ENCODE results near the gene RALGPS1.

The RALGPS1 gene

GRCh38 chr9:127195976-127196825, 281.6 kb downstream of the RALGPS1 start:
- no peak for FAIRE-seq

GRCh38 chr9:127196826-127197145, 282.2 kb downstream of the RALGPS1 start:
- no peak for FAIRE-seq

DNA sequence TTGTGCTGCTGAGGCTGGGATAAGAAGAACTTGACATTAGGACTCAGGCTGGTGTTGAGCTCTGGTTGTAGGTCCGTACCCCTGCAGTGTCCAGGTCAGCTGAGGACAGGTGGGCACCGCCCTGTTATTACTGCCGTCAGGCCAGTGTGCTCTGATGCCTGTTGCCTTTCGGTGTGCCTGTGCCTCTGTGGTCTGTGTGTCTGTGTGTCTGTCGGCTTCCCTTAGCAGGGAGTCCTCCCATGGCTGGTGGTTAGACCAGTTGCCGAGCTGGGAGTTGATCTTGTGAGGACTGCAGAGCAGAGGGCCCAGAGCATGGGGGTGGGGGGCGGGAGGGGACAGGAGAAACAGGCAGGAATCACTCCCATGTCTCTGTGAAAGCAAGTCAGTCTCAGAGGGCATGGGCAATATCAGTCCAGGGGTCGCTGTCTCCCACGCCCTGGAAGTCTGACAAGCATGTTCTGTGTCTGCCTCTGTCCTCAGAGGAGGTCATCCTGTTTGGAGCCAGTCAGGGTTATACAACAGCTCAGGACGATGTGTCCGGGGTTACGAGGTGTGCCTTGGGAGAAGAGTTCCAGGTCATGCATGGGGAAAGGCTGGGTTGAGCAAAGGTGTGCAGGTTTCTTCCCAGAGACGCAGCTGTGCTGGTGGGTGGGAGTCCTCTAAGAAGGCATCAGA, 282.7 kb downstream of the RALGPS1 start:
- FAIRE-seq = no peak

- no peak for FAIRE-seq
Observed at GRCh38 chr9:127197861-127198430, 283.4 kb downstream of the RALGPS1 start.

DNA sequence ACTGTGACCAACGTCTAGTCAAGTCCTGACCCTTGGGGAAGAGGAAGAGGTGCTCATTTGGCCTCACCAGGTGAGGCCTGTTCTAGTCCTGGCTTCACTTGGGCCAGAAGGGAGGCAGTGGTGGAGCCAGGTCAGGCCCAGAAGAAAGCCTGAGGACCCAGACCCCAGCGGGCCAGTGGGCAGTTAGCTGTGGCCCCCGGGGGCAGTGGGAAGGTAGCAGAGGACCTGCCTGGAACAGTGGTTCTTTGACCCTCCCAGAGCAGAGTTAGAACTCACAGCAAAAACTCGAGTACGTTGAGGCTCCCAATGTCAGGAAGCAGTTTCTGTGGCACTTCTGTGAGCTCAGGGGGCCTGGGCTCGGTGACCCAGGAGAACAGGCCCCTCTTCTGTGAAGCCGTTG, 284.0 kb downstream of the RALGPS1 start:
- no peak for FAIRE-seq

- peak; percentile 72 for FAIRE-seq
Observed at GRCh38 chr9:127199001-127199791, 284.6 kb downstream of the RALGPS1 start.

DNA sequence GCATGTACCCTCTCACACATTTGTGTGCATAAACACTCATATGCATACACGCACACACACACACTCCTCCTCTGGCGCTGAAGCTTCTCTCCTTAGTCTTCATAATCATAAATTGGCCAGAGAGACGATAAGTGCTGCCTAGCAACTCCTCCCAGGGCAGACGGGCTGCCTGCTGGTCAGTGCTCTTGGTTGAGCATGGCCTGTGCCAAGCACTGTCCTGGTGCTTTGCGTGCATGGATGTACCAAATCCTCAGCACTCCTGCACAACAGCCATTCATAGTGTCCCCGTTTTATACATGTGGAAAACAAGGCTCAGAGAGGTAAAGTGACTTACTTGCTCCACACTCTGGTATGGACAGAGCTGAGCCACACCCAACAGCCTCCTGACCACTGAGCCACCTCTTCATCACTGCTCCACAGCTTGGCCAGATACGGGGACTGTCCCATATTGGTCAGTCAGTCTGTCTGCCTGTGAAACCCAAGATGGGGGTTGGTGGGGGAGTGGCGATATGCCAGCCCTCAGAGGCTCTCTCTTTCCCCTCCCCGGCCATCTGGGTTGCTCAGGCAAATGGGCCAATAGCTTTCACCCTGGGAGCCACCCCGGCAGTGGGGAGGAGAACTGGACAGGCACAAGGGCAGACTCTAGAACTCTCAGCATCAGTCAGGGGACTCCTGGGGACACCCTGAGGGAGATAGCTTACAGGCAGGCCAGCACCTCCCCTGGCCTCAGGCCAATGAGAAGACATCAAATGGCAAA, 285.7 kb downstream of the RALGPS1 start:
- no peak for FAIRE-seq

- FAIRE-seq = no peak
Observed at GRCh38 chr9:127201071-127201541, 286.5 kb downstream of the RALGPS1 start.

- FAIRE-seq = no peak
Observed at GRCh38 chr9:127201731-127202130, 287.1 kb downstream of the RALGPS1 start.

DNA sequence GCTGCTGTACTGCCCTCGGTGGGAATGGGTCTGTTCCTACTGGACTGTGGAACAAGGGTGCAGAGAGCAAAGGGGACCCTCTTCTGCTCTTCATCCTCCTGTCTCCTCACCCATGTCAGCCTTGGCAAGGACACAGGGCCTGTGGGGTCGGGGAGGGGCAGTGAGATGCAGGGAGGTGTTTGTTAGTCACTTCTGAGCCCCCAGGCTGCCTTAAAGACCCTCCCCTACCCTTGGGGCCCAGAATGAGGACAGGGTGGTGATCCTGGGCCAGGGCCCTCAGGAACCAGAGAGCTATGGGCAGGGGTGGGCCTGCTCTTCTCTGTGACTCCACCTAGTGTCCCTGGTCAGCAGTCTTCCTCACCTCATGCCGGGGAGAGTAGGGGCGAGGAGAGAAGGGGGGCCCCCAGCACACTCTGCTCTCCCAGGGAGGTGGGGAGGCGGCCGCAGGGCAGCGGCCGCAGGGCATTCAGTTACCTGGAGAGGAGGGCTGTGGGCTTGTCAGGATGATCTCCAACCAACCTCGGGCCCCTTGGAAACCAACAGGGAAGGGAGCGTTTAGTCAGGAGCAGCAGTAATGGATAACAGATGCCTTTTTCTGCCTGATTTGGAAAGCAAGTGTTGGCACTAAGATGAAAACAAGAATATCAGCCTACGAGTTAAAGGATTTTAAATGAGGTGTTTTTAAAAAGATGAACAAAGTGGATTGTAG, 288.0 kb downstream of the RALGPS1 start:
- FAIRE-seq = no peak

- no peak for FAIRE-seq
Observed at GRCh38 chr9:127203681-127204327, 289.2 kb downstream of the RALGPS1 start.

- FAIRE-seq = no peak
Observed at GRCh38 chr9:127204771-127205470, 290.3 kb downstream of the RALGPS1 start.

- no peak for FAIRE-seq
Observed at GRCh38 chr9:127205952-127206351, 291.4 kb downstream of the RALGPS1 start.

DNA sequence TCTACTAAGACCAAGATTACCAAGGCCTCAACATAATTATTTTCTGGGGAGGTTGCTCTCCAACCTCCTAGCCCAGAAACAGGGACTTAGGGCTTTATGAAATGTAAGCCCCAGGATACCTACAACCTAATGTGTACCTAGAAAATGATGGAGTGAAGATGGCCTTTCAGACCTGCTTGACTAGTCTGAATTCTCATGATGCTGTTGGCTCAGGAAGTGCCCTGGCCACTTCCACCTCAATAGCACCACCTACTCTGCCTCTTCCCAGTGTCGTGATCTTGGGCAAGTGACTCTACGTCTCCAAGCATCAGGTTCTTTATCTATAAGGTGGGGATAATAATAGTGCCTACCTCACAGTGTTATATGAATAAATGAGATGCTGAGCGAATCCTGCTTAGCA, 292.1 kb downstream of the RALGPS1 start:
- no peak for FAIRE-seq

DNA sequence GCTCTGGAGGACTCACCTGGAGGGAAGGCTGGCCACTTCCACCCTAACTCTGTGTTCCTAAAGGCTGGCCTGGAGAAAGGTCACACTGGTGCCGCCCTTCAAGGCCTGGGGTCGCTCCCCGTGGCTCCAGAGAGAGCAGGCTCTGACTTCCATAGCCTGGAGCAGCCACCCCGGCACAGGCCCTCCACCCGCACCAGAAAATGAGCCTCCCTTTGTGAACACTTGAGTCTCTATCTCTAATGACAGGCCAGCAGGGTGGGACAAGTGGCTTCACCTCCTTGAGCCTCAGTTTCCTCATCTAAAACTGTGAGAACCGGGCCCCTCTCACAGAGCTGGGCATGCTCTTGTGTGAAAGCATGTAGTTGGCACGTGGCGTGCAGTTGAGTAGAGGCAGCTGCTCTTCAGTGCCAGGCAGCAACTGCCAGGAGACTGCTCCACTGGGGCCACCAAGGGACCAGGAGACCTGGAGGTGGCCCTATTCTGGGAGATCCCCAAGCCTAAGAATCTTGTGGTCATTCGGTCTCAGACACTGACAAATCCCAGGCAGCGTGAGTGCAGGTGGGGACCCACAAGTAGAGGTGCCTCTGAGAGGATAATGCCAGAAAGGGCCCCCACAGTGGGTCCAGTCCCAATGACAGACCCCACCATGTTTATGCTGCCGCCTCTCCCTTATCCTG, 293.3 kb downstream of the RALGPS1 start:
- FAIRE-seq = no peak

DNA sequence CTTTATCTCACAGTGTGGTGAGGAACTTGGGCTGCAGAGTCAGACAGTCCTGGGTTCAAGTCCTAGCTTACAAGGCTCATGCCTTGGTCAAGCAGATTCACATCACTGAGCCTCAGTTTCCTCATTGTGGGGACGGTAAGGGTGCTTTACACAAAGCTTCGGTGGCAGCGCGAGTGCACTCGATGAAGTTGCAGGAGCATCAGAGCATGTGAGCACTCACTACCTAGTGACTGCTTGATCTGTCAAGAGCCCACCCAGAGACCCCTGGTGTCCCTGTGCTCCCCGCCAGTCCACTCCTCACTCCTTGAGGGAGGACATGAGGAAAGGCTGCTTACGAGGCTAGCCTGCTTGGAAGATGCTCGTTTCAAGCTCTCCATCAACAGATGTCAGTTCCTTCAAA, 293.8 kb downstream of the RALGPS1 start:
- FAIRE-seq = no peak

DNA sequence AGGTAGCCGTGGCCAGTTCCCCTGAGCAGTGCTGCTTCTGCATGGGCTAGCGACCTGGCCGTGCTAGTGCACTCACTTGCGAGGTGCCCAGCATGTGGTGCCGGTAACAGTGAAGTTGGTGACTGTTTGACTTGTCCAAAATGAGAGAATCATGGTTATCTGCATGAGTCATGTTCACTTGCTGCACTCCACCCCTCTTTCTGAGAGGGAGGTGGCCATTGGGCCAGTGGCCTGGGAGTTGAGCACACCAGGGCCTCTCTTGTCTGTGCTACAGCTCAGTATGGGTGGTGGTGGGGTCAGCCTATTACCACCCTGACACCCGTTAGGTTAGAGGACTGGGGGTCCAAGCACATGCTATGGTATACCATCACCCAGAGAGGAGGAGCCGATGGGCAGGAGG, 294.6 kb downstream of the RALGPS1 start:
- no peak for FAIRE-seq

DNA sequence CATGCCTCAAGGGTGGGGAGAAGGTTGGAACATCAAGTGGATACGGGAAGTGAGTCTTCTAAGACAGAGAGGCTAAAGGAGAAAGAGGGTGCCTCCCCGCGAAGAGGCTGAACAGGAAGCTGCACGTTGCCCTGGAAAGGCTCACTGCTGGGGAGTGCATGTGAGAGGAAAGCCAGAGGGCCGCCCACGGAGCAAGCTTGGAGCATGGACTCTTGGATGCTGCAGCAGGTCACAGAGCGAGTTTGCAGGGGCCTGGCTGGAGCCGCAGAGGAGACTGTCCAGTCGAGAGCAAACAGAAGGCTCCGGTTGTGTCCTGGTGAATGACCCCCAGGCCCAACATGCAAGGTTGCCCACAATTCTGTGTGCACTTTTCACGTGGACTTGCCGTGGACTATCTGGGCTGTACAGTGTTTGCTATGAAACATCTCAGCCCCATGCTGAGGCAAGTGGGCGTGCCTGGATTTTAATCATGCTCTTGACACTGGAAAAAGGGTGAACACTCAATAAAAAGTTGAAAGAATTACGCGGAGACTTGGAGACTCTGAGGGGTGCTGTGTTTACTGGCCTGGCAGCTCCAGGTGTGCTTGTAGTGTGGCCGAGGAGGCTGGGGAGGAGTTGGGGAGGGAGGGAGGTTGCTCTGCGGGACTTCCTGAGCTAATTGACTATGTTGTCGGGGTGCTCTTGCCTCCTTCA, 295.5 kb downstream of the RALGPS1 start:
- no peak for FAIRE-seq
